Effector memory CD8-positive, alpha-beta T cell (primary cell): ENCODE measurements around the gene ZCCHC14.

ENCODE experiments used
- ATAC-seq: fragments of 150-1000 bp; cut with Tn5 transposase; replicated peaks from 2 replicates; pipeline ENCODE4 v1.10.0; 2021; ENCODE audit warnings: mild to moderate bottlenecking, moderate library complexity
- DNase-seq, 3 experiments: peaks; one replicate each; pipeline ENCODE4 v3.0.0; 2021
- H3K27ac Mint-ChIP-seq, 2 donors: one replicate each; pipeline ENCODE4 v1.8.0; 2022; ENCODE audit warnings: mild to moderate bottlenecking in 2 of 2, mixed read lengths in 2 of 2, moderate library complexity in 2 of 2
- H3K27me3 Mint-ChIP-seq, 2 donors: one replicate each; pipeline ENCODE4 v1.8.0; 2022; ENCODE audit warnings: mixed read lengths in 2 of 2
- H3K36me3 Mint-ChIP-seq: one replicate; pipeline ENCODE4 v1.8.0; 2022; ENCODE audit warnings: mild to moderate bottlenecking, moderate library complexity, mixed read lengths; ENCODE audit not compliant: insufficient read depth
- H3K4me1 Mint-ChIP-seq, 2 donors: one replicate each; pipeline ENCODE4 v1.8.0; 2022; ENCODE audit warnings: low read depth in 2 of 2, mixed read lengths in 2 of 2
- H3K4me3 Mint-ChIP-seq, 2 donors: one replicate each; pipeline ENCODE4 v1.8.0; 2022; ENCODE audit warnings: mild to moderate bottlenecking in 2 of 2, mixed read lengths in 2 of 2, moderate library complexity in 2 of 2
- H3K9me3 Mint-ChIP-seq, 2 donors: one replicate each; pipeline ENCODE4 v1.8.0; 2022; ENCODE audit warnings: mixed read lengths in 2 of 2

Gene ZCCHC14

DNA sequence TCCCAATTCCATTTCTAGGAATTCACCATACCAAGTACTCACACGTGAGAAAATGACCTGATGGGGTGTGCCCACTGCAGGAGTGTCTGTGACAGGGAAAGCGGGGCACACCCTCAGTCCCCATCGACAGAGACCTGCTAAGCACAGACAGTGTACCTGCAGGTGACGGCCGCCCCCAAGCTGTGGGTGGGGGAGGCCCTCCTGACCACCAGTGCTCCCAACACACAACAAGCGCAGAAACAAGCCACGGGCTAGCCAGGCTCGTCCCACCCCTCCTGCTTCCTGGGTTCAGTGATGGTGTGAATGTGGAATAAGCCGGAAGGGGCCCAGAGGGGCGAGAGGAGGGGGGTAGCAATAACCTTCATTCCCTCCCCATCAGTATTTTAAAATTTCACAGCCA, 31.9 kb downstream of the ZCCHC14 start:
- Mint-ChIP-seq H3K4me3 (no peak overlapping the region), H3K27ac (no peak overlapping the region), H3K36me3 (peaks cover 18% of the 10 kb centered on the region), H3K9me3 (no peaks in the 10 kb centered on the region), H3K4me1 (peaks cover 28 to 33% of the 10 kb centered on the region in 2 donors), H3K27me3 (no peaks in the 10 kb centered on the region)
- ATAC-seq = no peak
- DNase-seq = no peak

DNA sequence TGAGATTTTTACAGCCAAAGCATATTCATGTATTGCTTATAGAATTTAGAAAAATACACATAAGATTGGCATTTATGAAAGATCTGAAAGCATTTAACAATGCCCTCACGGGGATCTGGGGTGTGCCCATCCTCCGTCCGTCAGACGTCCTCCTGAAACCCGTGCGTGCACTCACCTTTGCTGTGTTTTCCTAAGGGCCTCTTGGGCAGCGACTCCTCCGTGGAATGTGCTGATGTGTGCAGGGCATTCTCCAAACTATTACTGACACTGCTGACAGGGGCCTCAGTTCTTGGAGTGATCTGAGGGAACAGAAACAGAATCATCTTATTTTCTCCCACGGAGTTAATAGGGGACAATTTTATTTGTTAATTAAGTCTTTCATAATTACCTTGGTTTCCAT, 33.0 kb downstream of the ZCCHC14 start:
- H3K27ac Mint-ChIP-seq = no peak overlapping the region
- peaks cover 22 to 25% of the 10 kb centered on the region in 2 donors for H3K4me1 Mint-ChIP-seq
- no peak overlapping the region for H3K4me3 Mint-ChIP-seq
- H3K9me3 Mint-ChIP-seq = no peaks in the 10 kb centered on the region
- no peaks in the 10 kb centered on the region for H3K27me3 Mint-ChIP-seq
- H3K36me3 Mint-ChIP-seq = peaks cover 18% of the 10 kb centered on the region
- ATAC-seq = no peak
- DNase-seq = no peak

DNA sequence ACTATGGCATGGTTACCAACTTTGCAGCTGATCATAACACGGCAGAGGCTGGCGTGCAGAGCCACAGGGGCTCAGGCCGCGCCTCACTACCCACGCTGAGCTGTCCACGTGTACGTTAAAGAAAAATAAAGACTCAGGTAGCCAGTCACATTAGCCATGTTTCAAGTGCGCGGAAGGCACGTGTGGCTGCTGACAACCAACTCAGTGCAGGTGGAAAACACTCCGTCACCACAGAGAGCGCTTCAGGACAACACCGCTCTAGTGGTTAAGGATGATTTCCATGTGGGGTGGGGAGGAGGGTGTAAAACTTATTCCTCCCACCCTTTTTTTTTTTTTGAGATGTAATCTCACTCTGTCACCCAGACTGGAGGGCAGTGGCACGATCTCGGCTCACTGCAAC, 33.8 kb downstream of the ZCCHC14 start:
- H3K27me3 Mint-ChIP-seq = no peaks in the 10 kb centered on the region
- H3K4me1 Mint-ChIP-seq = peaks cover 15 to 17% of the 10 kb centered on the region in 2 donors
- no peaks in the 10 kb centered on the region for H3K9me3 Mint-ChIP-seq
- ATAC-seq = no peak
- no peak overlapping the region for H3K4me3 Mint-ChIP-seq
- DNase-seq = no peak
- H3K27ac Mint-ChIP-seq = peak overlapping the region in 1 of 2 donors; percentile 84
- peaks cover 18% of the 10 kb centered on the region for H3K36me3 Mint-ChIP-seq

DNA sequence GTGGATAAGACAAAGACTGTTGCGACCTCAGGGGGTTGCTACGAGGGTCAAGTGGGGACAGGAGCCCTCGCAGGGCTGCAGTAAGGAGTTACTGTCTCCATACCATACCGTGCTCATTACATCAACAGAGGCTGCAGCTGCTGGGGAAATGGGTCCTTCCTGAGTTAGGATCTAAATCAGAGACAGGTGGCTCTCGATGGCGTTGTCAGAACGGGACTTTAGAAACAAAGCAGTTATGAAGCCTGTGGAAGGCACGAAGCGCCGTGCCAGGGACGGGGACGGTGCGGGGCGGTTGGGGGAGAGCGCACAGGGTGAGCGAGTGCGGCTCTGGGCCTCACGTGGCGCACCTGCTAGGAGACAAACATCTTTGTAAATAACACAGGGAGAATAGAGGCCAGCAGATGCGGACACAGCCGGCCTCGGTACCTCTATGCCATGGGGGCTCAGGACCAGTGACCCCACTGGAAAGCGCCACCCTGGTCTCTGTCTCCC, 34.4 kb downstream of the ZCCHC14 start:
- peaks cover 12 to 14% of the 10 kb centered on the region in 2 donors for H3K4me1 Mint-ChIP-seq
- DNase-seq = no peak
- no peak for ATAC-seq
- H3K4me3 Mint-ChIP-seq = peak overlapping the region in 1 of 2 donors; percentile 26
- peak overlapping the region in 1 of 2 donors; percentile 84 for H3K27ac Mint-ChIP-seq
- H3K36me3 Mint-ChIP-seq = peaks cover 18% of the 10 kb centered on the region
- no peaks in the 10 kb centered on the region for H3K27me3 Mint-ChIP-seq
- no peaks in the 10 kb centered on the region for H3K9me3 Mint-ChIP-seq

DNA sequence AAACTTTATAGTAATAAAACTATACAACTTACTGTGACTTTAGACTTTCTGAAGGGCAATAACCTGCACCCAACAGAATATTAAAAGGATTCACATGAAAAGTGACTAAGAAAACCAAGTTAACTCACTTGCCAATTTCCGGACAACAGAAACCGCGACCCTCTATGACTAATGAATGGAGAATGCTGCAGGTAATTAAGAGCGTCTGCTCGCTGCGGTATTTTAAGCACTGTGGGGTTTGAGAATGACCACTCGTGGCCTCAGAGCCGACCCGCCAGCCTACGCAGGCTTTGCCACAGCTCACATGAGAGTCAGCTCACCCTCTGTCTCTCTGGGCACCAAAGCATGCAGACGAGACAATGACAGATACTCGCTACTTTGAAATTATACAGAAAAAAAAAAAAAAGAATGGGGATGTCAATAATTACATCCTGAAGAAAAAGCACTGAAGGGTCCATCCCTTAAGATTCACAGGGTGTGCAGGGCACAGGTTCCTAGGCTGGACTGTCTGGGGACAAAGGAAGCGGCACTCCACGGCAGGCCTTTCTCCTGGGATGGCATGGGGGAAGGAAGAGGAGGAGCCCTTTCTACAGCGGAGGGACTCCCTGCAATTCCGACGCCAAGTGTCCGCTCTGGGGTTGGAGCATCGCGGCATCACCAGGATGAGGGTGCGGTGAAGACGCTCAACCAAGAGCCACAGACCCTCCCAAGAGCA, 35.0 kb downstream of the ZCCHC14 start:
- Mint-ChIP-seq H3K9me3 (no peaks in the 10 kb centered on the region), H3K4me1 (peaks cover 12 to 14% of the 10 kb centered on the region in 2 donors), H3K27ac (peak overlapping the region; percentile 81 to 84), H3K4me3 (peak overlapping the region in 1 of 2 donors; percentile 26), H3K36me3 (peaks cover 18% of the 10 kb centered on the region), H3K27me3 (no peaks in the 10 kb centered on the region)
- DNase-seq (no peak), ATAC-seq (peak; percentile 43)

DNA sequence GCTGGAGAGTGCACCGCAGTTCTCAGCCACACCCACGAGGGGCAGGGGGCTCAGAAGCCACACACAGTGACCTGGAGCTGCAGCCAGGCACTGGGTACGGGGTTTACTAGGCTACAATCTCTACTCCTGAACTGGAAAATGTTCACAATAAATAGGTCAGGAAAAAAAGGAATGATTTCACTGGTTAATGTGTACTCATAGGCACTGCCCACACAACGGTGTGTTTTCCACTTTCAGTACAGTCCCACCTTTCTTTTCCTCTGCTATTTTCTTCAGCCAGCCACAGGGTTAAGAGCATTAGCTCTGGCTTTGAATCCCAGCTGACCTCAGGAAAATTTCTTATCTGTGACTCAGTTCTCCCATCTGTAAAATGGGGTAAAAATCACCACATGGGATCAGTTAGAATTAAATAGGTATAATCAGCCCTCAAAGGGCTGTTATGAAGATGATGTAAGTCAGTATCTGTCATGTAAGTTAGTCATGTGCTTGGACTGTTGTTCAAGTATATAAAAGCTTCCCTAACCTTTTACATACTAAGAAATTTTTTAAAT, 35.7 kb downstream of the ZCCHC14 start:
- H3K9me3 Mint-ChIP-seq = no peaks in the 10 kb centered on the region
- DNase-seq = no peak
- peaks cover 18% of the 10 kb centered on the region for H3K36me3 Mint-ChIP-seq
- H3K27me3 Mint-ChIP-seq = no peaks in the 10 kb centered on the region
- ATAC-seq = no peak
- H3K4me1 Mint-ChIP-seq = peaks cover 10 to 15% of the 10 kb centered on the region in 2 donors
- H3K27ac Mint-ChIP-seq = peak overlapping the region; percentile 81 to 84
- H3K4me3 Mint-ChIP-seq = no peak overlapping the region

DNA sequence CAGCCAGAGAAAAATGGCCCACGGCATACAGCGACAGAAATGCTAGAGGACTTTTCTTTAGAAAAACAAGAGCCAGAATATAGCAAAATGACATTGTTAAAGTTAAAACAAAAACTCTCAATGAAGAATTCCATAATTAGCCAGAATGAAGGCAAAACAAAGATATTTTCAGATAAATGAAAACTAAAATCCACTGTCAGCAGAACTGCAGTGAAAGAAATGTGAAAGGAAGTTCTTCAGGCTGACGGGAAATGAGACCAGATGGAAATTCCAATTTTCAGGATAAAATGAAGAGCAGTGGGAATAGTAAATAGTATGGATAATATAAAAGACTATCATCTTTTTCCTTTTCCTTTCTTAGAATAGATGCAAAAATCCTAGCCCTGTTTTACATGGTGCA, 38.4 kb downstream of the ZCCHC14 start:
- Mint-ChIP-seq H3K9me3 (no peaks in the 10 kb centered on the region), H3K4me1 (peaks cover 9 to 16% of the 10 kb centered on the region in 2 donors), H3K27ac (peak overlapping the region in 1 of 2 donors; percentile 63), H3K27me3 (no peaks in the 10 kb centered on the region), H3K4me3 (no peak overlapping the region), H3K36me3 (peaks cover 12% of the 10 kb centered on the region)
- ATAC-seq = no peak
- no peak for DNase-seq

DNA sequence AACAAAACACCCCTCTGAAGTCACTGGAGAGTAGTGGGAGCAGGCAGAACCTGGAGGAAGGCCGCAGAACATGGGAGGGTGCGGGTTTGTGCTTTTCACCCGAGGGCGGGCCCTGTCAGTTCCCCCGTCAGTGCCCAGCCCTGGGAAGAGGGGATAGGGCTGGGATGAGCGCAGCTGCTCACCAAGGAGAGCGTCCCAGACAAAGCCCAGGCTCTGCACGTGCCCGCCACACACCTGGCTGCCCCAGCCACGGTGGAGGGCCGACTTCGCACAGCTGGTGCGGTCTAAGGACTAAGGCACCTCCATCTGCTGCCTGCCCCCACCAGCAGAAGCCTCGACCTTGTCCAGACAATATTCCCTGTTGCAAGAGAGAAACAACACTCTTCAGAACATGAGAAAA, 39.5 kb downstream of the ZCCHC14 start:
- peaks cover 9 to 16% of the 10 kb centered on the region in 2 donors for H3K4me1 Mint-ChIP-seq
- peaks cover 10% of the 10 kb centered on the region for H3K36me3 Mint-ChIP-seq
- ATAC-seq = no peak

DNA sequence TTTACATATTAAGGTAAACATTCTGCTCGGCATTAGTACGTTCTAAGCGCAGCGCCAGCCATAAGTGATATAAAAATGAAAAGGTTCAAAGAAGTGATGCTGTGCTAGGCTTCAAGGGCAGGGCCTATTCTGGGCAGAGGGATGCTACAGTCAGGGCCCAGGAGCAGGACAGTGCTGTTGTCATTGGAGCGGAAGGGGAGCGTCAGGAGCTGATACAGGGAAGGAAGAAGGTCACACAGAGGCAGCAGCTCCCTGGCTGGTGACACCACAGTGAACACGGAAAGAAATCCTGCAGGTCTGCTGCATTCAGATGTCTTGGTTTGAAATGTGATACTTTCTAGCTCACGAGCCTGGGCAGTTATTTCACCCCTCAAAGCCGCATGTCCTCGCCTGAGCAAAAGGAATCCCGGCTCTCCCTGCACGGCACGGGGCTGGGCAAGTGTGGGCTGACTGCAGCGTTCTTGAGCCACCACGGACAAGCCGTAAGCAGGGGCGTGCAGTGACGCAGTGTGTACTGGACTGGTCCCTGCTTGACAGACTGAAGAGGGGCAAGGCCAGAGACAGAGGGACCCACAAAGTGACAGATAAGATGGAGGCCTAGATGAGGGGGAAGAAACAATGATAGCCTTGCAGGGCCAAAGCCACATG, 41.1 kb downstream of the ZCCHC14 start:
- ATAC-seq = no peak
- no peak for DNase-seq
- H3K4me1 Mint-ChIP-seq = peaks cover 0 to 9% of the 10 kb centered on the region in 2 donors
- peaks cover 16% of the 10 kb centered on the region for H3K36me3 Mint-ChIP-seq
- peak overlapping the region; percentile 26 to 66 for H3K27ac Mint-ChIP-seq
- no peak overlapping the region for H3K4me3 Mint-ChIP-seq
- H3K9me3 Mint-ChIP-seq = no peaks in the 10 kb centered on the region
- H3K27me3 Mint-ChIP-seq = no peaks in the 10 kb centered on the region

More for the DNA sequence above, 39.5 kb downstream of the ZCCHC14 start:
- H3K27me3 Mint-ChIP-seq = no peaks in the 10 kb centered on the region
- H3K27ac Mint-ChIP-seq = no peak overlapping the region
- DNase-seq = no peak
- H3K4me3 Mint-ChIP-seq = no peak overlapping the region
- no peaks in the 10 kb centered on the region for H3K9me3 Mint-ChIP-seq

DNA sequence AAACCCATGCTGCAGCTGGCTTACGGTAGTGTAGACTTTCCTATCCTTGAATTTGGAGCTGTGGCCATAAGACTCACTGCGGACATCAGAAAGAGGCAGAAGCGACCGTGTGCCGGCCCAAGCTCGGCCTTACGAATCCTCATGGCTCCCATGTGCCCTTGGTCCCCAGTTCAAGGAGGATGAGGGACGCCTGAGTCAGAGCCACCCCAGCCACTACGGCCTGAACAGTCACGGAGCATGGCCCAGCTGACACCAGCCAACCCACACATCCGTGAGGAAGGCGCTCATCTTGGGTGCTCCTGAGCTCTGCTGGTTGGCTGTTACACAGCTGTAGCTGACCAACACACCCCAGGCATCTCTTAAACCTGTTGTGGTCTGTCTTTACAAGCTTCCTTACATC, 44.0 kb downstream of the ZCCHC14 start:
- peak overlapping the region; percentile 47 to 66 for H3K27ac Mint-ChIP-seq
- DNase-seq = no peak
- ATAC-seq = no peak
- peaks cover 0 to 11% of the 10 kb centered on the region in 2 donors for H3K4me1 Mint-ChIP-seq
- no peaks in the 10 kb centered on the region for H3K27me3 Mint-ChIP-seq
- no peak overlapping the region for H3K4me3 Mint-ChIP-seq
- H3K9me3 Mint-ChIP-seq = no peaks in the 10 kb centered on the region
- peaks cover 36% of the 10 kb centered on the region for H3K36me3 Mint-ChIP-seq

DNA sequence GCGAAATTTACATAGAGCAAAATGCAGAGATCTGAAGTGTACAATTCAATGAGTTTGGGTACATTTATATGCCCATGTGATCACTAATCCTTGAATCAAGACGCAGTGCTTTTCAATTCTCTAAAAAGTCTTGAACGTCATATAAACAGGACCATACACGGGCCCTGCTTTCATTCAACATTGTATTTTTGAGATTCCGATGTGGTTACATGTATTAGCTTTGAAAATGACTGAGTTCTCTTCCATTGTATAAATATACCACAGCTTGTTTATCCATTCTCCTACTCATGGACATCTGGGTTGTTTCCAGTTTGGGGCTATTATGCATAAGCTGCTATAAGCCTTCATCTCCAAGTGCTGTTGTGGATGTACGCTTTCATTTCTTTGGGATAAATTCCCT, 45.5 kb downstream of the ZCCHC14 start:
- no peaks in the 10 kb centered on the region for H3K9me3 Mint-ChIP-seq
- ATAC-seq = no peak
- H3K4me3 Mint-ChIP-seq = no peak overlapping the region
- H3K4me1 Mint-ChIP-seq = peaks cover 0 to 9% of the 10 kb centered on the region in 2 donors
- H3K27ac Mint-ChIP-seq = no peak overlapping the region
- H3K36me3 Mint-ChIP-seq = peaks cover 36% of the 10 kb centered on the region
- DNase-seq = no peak
- no peaks in the 10 kb centered on the region for H3K27me3 Mint-ChIP-seq

DNA sequence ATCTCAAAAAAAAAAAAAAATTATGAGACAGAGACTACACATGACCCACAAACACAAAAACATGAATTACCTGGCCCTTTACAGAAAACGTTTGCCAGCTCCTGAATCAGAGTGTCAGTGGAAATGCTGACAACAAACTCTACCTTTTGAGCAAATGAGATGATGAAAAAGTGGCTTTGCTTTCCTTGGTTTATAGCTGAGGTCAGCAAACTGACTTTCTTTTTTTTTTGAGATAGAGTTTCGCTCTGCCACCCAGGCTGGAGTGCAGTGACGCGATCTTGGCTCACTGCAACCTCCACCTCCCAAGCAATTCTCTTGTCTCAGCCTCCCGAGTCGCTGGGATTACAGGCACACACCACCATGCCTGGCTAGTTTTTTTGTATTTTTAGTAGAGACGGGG, 46.3 kb downstream of the ZCCHC14 start:
- H3K27me3 Mint-ChIP-seq = no peaks in the 10 kb centered on the region
- H3K4me1 Mint-ChIP-seq = peaks cover 0 to 4% of the 10 kb centered on the region in 2 donors
- H3K4me3 Mint-ChIP-seq = no peak overlapping the region
- H3K9me3 Mint-ChIP-seq = no peaks in the 10 kb centered on the region
- no peak overlapping the region for H3K27ac Mint-ChIP-seq
- no peak for ATAC-seq
- no peak for DNase-seq
- H3K36me3 Mint-ChIP-seq = peaks cover 36% of the 10 kb centered on the region

DNA sequence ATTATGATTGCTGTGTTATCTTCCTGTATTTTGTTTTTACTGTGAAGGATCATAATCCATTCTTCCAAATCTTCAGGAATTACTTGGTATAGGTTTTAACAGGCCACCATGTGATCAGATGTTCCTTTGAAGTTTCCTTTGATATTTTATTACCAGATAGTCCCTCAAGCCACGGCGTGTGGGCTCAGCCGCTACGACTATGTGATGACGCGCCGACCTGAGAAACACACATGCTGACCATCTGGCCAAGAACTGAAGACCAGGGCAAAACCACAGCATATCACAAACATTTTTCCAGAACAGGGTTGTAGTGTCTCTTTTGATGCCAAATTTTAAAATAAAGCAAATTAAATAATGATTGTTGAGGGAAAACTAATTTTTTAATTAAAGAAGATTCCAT, 47.3 kb downstream of the ZCCHC14 start:
- Mint-ChIP-seq H3K4me3 (no peak overlapping the region), H3K36me3 (peaks cover 36% of the 10 kb centered on the region), H3K9me3 (no peaks in the 10 kb centered on the region), H3K4me1 (peaks cover 0 to 4% of the 10 kb centered on the region in 2 donors), H3K27me3 (no peaks in the 10 kb centered on the region), H3K27ac (no peak overlapping the region)
- DNase-seq = no peak
- no peak for ATAC-seq

DNA sequence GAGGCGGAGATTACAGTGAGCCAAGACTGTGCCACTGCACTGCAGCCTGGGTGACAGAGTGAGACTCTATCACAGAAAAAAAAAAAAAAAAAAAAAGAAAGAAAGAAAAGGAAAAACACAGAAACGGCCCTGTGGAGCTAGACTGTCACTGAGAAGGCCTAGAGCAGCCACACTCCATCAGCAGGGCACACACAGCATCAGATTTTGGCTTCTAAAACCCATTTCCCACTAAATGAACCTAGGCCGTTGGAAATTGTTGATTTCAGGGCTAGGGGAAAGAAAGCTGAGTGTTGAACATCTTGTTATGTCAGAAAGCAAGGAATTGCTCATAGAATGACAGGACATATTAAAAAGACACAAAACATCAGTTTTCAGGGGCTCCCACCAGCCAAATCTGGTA, 48.9 kb downstream of the ZCCHC14 start:
- no peak overlapping the region for H3K4me3 Mint-ChIP-seq
- no peak for DNase-seq
- H3K27me3 Mint-ChIP-seq = no peaks in the 10 kb centered on the region
- H3K9me3 Mint-ChIP-seq = no peaks in the 10 kb centered on the region
- peaks cover 0 to 4% of the 10 kb centered on the region in 2 donors for H3K4me1 Mint-ChIP-seq
- H3K27ac Mint-ChIP-seq = no peak overlapping the region
- ATAC-seq = no peak
- peaks cover 31% of the 10 kb centered on the region for H3K36me3 Mint-ChIP-seq
